ENCODE measurements around the gene MPRIP.

DNA sequence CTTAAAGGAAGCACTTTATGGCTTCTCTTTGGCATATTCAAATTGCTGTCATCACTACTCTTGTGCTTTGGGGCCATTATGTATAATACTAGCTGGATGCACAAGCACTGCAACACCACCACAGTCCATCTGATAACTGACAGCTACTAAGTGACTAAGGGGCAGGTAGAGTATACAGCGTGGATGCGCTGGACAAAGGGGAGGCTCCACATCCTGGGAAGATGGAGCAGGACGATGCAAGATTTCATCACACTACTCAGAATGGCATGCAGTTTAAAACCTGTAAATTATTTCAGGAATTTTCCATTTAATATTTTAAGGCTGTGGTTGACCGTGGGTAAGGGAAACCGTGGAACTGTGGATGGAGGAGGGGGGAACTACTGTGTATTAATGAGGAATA is 25.0 kb downstream of the MPRIP start:
- TF ChIP-seq, protein P1, sequence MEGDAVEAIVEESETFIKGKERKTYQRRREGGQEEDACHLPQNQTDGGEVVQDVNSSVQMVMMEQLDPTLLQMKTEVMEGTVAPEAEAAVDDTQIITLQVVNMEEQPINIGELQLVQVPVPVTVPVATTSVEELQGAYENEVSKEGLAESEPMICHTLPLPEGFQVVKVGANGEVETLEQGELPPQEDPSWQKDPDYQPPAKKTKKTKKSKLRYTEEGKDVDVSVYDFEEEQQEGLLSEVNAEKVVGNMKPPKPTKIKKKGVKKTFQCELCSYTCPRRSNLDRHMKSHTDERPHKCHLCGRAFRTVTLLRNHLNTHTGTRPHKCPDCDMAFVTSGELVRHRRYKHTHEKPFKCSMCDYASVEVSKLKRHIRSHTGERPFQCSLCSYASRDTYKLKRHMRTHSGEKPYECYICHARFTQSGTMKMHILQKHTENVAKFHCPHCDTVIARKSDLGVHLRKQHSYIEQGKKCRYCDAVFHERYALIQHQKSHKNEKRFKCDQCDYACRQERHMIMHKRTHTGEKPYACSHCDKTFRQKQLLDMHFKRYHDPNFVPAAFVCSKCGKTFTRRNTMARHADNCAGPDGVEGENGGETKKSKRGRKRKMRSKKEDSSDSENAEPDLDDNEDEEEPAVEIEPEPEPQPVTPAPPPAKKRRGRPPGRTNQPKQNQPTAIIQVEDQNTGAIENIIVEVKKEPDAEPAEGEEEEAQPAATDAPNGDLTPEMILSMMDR (IDR thresholded peaks at IDR 0.05; ENCODE audit: poor library complexity), result no peak
- TF ChIP-seq EZH2 (IDR thresholded peaks at IDR 0.05; ENCODE audit: borderline replicate concordance) (no peak), EZH2phosphoT487 (IDR thresholded peaks at IDR 0.05; ENCODE audit: low read depth, severe bottlenecking, unreplicated experiment) (no peak)
